GM19463 (cell line): ENCODE data around the gene ARHGAP24.

Experiments used
- ATAC-seq: cut with Tn5 transposase; IDR thresholded peaks from one replicate; pipeline ENCODE4 v1.9.1; 2021; ENCODE audit warnings: mild to moderate bottlenecking, moderate library complexity; ENCODE audit not compliant: unreplicated experiment

Gene ARHGAP24

DNA sequence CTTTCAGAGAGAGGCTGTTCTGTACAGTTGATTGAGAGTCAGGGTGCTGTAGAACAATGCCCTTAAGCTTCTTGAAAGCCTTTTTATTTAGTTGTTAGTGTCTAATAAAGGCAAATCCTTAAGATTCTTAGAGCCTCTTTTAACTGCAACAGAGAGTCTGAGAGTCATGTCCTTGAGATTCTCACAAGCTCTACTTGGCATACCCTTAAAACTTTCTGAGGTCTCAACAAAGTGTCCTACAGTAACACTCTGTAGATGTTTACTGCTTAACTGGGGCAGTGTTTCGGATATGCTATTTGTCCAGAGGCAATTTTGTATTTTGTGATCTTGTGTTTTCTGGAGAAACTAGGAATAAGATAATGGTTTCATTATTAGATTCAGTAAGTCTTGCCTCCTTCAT, 209.7 kb downstream of the ARHGAP24 start:
- ATAC-seq: no peak

DNA sequence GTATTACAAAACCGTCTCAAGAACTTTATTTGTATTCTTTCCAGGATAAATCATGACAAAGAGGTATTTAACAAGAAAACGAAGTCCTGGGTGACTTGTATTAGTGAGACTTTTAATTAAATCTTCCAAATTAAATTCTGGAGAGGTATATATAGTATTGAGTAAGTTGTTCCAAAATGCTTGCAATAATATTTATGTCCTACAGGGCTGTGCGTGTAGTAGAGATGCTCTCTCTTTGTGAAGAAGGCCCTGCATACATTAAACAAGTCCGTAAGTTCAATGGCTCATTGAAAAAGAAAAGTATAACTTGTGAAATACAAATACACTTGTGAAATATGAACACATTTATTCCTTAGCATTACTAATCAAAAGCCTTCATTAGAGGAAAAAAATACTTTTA, 211.4 kb downstream of the ARHGAP24 start:
- no peak for ATAC-seq

DNA sequence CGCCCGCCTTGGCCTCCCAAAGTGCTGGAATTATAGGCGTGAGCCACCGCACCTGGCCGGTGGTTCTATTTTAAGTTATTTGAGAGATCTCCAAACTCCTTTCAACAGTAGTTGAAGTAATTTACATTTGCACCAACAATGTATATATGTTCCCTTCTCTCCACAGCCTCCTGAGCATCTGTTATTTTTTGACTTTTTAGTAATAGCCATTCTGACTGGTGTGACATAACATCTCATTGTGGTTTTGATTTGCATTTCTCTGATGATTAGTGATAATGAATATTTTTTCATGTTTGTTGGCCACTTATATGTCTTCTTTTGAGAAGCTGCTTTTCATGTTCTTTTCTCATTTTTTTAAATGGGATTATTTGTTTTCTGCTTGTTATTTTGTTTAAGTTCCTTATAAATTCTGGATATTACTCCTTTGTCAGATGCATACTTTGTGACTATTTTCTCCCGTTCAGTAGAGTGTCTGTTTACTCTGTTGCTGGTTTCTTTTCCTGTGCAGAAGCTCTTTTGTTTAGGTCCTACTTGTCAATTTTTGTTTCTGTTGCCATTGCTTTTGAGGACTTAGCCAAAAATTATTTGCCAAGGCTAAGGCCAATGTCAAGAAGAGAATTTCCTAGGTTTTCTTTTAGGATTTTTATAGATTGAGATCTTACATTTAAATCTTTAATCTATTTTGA, 213.2 kb downstream of the ARHGAP24 start:
- no peak for ATAC-seq

DNA sequence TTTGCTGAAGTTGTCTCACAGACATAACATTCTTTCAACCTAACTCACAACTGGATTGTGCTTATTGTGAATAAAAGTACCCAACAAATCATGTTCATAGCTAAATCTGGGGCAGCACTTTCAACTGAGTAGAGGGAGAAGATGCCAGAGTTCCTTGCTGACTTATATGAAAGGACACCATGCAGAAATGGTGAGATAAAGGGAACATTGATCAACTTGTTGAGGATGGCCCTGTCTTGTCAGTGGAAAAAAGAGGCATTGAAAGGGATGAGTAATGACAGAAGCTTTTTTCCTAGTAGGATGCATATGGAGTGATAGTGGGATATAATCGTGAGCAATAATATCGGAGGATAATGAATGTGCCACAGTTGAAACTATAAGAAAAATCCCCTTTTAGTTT, 221.7 kb downstream of the ARHGAP24 start:
- ATAC-seq: no peak

DNA sequence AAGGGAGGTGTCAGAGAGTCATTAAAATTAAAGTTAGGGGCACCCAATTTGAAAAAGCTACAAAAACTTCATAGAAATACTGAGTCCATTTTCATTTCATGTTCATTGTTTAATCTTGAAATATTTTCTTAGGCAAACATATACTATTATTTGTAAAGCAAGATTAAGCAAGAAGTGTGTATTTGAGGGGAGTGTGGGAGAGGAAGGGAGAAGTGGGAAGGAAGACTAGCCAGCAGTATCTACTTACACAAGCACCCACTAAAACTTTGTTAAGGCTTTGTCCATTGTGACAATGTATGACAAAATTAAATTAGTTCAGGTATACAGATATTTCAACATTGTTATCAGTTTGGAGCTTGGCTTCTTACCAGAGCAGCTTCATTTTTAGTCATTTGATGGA, 222.9 kb downstream of the ARHGAP24 start:
- no peak for ATAC-seq

DNA sequence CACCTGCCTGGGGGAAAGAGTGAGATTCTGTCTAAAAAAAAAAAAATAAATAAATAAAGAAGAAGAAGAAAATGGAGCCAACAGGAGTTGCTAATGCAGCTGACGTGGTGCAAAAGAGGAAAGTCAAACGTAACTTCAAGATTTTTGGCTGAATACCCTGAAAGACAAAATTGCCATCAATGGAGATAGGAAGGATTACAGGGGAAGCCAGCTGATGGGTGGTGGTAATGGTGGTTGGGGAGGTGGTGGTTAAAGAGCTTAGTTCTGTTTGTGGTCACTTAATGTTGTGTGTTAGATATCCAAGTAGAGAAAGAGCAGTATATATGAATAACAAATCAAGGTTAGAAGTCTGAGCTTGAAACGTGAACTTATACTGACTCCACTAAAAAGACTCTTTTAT, 225.4 kb downstream of the ARHGAP24 start:
- ATAC-seq: no peak

DNA sequence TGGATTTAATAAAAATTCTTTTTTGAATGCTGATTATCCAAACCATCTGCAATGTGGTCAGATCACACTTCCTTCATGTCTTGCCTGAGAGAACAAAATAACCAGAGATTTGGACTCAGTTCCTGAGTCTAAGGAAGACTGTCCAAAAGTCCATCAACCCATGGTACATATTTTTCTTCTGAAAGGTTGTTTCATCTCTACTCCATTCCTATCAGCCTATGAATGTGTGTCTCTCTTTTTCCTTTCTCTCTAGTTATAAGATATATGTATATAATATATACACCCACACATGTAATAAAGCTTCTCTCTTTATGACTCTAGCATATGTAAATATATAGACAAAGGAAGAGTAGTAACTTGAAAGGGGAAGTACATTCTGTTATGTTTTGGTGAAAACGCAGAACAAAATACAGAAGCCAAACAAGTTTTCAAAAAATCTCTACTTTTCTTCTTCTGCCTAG, 226.9 kb downstream of the ARHGAP24 start:
- peak; percentile 86 for ATAC-seq

DNA sequence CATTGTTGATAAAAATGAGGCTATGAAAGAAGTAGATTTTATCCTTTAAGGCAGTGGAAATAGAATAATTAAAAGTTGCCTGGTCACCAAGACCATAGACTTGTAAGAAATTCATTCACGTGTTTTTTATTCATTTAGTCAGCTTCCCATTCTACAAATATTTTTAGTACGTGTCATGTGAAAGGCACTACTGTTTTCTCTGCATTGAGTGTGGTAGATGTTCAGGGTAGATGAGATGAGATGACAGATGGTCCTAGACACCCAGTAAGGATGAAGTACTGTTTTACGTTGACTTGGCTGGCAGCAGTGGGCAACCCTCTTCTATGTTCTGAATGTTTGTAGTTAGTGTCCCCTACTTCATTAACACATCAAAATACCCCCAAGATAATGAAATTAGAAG, 228.1 kb downstream of the ARHGAP24 start:
- no peak for ATAC-seq

DNA sequence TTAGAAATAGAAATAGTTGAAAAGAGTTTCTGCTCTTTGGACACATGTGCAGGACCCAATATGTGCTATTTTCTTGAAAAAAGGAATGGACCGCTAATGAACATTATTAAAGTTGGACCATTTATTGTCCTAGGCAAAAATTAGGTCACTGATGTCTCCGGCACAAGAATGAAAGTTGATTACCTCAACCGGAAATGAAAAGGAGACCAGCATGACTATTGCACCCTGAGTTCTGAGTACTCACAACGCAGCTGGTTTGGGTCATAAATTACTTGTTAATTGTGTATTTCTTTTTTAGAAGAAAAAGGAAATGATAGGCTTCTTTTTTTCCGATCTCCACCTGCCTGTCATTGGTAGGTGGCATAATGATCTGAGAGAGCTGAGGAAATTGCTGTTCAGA, 232.7 kb downstream of the ARHGAP24 start:
- ATAC-seq: peak; percentile 82

DNA sequence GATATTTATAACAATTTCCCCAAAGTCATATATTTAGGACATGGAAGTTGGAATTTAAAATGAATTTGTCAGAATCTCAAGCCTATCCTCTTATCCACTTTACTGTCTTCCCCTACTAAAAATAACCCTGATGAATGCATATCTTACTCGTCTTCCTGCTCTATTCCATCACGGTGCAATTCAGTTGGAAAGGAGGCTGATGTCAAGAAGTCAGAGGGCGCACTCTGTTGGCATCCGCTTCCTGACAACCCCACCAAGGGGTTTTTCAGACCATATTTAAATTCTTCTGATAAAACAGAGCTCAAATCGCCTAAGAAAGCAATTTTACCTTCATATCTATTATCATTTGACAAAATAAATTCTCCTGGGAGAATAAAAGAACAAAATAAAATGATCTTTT, 233.5 kb downstream of the ARHGAP24 start:
- no peak for ATAC-seq

DNA sequence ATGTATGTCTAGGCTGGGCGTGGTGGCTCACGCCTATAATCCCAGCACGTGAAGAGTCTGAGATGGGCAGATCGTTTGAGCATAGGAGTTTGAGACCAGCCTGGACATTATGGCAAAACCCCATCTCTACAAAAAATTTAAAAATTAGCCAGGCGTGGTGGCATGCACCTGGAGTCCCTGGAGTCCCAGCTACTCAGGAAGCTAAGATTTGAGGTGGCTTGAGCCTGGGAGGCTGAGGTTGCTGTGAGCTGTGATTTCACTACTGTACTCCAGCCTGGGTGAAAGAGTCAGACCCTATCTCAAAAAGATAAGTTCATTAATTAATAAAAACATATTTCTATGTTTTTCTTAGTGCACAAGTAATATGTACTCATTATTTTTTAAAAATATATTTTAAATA, 238.1 kb downstream of the ARHGAP24 start:
- no peak for ATAC-seq

DNA sequence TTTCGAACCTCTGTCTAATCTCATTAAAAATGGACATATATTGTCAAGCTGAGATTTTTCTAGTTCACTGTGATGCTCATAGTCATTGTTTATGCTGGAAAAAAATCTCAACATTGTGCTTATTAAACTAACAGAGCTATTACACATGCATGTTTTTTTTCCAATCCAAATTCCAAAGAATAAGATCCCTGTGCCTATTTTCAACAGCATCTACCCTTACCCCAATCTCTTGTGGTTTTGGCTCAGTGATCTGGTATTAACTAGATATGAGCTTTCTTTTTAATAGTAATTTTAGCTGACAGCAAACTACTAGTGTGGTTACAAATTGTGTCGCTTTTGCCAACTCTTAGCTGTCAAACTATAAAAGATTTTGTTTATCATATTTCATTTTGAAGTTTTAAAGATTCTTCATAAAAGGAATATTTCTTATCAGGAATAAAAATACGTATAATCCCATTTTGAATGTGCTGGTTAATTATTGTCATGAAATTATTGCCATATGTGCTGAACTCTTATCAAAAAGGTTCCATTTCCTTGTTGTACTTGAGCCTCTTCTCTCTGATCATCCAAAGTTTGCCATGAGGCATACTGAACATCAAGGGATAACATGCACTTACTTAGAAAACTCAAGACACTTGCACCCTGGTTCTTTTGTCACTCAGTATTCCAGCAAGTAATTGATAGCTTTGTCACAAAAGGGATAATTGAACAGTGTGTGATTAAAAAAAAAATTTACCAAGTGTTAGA, 241.2 kb downstream of the ARHGAP24 start:
- ATAC-seq: no peak

DNA sequence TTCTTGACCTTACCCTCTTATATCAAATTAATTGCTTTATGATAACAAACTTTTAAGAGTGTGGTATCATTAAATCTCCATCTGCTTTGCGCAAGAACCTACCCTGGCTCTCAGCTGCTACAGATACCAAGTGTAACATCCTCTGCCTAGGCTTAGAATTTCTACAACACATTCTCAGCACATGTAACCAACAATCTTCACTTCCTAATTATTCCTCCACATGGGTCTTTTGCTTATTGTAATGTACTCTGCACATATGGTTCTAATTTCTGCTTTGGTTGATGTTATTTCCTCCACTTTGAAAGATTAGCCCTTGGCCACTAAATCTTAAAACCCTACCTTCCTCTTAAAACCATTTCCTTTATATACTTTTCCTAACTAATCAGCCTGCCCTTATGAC, 242.4 kb downstream of the ARHGAP24 start:
- no peak for ATAC-seq

DNA sequence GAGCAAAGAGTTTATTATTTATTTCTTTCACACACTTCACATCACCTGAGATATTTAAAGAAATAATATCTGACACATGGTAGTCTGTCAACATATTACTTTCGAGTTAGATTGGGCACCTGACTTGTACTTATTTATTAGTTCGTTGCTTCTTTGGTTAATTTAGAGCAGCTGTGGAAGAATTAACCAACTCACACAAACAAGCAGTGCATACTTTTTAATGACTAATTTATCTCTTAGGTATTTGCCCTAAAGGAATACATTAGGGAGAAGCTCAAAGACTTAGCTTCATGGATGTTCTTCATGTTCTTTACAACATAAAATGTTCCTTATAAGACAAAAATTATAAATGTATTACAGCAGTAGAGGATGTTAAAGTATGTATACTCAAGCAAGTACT, 242.9 kb downstream of the ARHGAP24 start:
- ATAC-seq: no peak

DNA sequence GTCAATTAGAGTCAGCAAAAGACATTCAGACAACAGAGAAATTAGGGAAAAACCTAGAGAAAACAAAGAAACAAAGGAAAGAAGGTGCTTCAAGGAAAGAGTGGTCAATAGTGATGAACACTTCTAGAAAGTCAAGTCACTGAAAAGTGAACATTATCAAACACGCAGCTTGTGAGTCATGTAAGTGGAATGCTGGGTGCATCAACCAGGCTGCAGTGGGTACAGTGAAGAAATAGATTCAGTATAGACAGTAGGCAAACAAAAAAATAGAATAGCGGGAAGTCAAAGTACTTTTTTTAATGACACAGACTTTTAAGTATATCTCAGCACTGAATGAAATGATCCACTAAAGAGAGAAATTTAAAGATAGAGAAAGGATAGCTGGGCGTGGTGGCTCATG, 245.8 kb downstream of the ARHGAP24 start:
- no peak for ATAC-seq

DNA sequence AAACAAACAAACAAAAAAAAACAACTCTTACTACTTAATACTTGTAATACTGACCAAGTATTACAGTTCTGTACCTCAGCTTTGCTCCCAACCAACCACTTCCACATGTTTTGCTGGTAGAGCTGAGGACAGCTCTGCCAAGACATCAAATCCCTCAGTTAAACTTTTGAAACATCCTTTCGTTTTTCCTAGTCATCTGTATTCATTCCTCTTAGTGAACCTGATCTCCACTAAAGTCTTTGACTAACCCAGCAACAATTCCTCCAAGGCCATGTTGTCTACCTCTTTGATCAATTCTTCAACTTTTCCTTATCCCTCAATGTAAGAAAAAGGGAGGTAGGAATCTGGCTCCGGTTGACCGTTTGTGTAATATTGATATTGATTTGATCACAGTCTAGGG, 247.5 kb downstream of the ARHGAP24 start:
- no peak for ATAC-seq

DNA sequence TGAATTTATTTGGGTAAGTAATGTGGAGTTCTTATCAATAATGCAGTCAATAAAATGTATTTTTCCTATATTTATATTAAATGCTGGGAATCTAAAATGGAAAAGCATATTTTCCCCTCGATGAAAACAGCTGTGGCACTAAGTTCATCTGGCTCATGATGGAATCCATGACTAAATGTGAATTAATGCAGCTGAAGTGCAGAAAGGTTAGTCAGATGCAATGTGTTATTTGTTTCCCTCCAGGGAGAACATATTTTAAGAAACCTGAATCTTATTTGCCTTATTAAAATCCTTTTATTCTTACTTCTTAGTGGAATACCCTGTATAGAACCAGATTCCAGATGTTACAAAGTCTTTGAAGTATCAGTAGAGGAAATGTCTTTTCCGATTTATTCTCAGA, 247.9 kb downstream of the ARHGAP24 start:
- no peak for ATAC-seq

DNA sequence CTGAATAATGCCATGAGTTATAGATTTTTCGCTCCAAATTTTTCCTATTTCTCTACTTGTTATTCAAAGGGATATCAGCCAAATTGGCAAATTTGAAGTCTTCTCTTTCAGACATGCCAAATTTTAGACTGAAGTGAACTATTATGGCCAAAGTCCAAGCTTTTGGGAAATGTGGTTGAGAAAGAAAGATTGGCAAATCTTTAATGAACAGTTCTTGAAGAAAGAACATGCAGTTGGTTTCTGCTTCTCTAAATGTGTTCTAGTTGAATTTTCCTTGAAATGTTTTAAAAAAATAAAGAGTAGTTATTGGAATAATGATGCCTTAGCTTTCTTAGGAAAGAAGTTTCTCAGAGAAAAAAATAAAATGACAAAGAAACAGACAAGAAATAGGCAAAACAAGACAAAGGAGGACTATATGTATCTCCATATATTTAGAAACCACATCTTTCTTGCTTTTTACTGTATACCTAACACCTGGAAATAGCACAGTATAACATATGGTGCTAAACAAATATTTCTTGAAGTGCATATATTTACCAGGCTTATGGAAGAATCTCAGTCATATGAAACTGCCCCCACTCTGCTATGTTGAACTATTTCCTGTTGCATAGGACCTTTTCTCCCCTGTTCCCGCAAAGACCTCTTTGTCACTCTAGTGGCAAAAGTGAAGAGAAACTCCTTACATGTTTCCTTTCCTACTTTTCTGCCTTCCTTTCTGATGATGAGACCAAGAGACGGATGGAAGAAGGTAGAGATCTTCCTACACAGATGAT, 250.0 kb downstream of the ARHGAP24 start:
- peak; percentile 35 for ATAC-seq

DNA sequence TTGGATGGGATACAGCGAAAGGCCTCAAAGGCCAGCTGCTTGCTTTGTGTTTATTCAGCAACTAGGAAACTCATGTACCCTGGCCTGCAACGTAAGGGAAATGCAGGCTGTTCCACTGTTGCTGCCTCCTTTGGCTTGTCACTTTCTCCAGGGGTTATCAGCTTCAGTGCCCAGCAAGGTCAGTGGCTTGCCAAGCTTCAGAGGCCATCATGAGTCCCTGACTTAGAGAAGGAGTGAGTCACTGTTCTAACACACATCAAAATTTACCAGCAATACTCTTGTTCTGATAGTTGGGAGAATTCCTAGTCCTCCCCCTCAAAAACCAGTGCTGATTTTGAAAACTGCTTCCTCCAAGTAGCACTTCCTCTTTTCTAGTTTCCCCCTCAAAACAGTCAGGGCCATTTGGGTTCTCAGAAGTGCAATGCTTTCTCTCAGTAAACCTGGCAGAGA, 250.8 kb downstream of the ARHGAP24 start:
- peak; percentile 84 for ATAC-seq

DNA sequence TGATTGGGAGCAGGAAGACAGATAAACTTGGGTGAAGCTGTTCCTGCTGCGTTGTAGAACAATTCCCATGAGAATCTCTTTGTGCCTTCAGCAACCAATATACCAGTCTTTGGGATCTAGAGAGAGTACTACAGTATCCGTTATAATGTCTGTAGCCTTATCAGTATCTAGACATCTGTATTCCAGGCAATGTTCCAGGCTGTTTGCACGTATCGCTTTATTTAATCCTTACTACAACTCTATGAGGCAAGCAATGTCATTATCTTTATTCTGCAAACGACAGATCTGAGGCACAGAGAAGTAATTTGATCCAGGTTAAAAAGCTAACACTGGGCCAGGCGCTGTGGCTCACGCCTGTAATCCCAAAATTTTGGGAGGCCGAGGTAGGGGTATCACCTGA, 251.6 kb downstream of the ARHGAP24 start:
- no peak for ATAC-seq

DNA sequence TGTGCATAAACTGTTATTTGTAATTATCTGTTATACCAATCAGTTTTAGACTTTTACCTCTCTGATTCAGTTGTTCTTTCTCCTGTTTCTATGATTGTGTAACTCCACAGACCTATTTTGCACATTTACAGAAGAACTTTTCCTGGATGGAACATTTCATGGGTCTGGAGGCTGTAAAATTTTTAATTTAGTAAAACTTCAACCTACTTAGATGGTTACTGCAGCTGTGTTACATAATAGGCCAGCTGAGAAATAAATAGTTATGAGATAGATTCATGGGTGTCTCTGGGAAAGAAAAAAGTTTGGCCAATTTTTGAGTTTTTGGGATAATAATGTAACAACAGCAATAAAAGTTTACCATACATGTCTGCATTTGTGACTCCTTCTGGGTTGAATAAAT, 253.5 kb downstream of the ARHGAP24 start:
- ATAC-seq: no peak

DNA sequence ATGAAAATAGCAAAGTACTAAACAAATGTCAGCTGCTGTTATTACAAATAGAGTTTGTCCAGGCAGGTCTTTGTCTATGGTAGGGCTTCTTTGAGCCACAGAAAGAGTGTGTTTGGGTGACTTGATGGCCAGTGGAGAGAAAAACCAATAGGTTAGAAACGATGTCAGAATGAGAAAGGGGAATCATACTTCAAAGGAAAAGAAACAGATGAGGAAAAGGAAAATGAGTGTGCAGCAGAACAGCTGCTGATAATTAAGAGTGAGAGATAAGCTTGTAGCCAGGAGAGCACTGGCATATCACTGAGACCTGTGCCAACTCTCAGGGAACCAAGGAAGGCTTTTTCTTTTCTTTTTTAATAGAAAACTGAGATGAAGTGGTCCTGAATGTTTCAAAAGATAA, 257.2 kb downstream of the ARHGAP24 start:
- ATAC-seq: peak; percentile 64
